ENCODE measurements around the gene MBTPS1. TPM values are rescaled to one million over a fixed set of nuclear protein-coding genes. Genes with fewer than 3 reads are reported as not detected.

Gene MBTPS1
- total and polyA plus RNA-seq, 7 donors, result 13.6 to 83.6 (median 69.3) TPM

- DNase-seq, result no peak
- no peak for TF ChIP-seq POLR2AphosphoS5 (IDR thresholded peaks at IDR 0.05)
- no peak for TF ChIP-seq EP300 (IDR thresholded peaks at IDR 0.05)
- TF ChIP-seq CTCF (IDR thresholded peaks at IDR 0.05), result no peak
- no peak for TF ChIP-seq POLR2A (IDR thresholded peaks at IDR 0.05)
- H3K27me3 ChIP-seq, result no peaks in the 10 kb centered on the region
- WGBS, 2 donors, result 92 to 93% methylated on average over 7 of the region's 7 CpGs
- intact Hi-C loops (cut with DNase I), result no loop called here
- H3K27ac ChIP-seq, result no peak overlapping the region
- no peaks in the 10 kb centered on the region for H3K9me3 ChIP-seq
- H3K4me1 ChIP-seq, result no peaks in the 10 kb centered on the region
- H3K36me3 ChIP-seq, result no peaks in the 10 kb centered on the region
- H3K4me3 ChIP-seq, result no peak overlapping the region
These were observed 21.1 kb upstream of the MBTPS1 start for GRCh38 chr16:84137769-84138357.

DNA sequence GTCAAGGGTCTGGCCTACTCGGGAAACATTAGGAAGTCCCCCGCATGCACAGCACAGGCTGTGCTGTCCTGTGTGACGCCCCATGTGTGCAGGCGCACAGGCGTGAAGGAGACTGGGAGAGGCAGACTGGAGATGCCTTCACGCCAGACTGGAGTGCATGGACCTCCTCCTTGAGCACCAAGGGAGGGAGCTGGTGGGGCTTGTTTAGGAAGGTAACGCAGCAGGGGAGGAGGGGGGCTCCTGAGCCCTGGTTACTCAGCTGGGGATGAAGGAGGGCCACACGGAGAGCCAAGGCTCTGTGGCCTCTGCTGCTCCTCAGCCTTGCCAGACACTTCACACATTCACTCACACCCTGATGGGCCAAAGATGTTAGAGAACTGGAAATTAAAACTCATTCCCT lies 20.5 kb upstream of the MBTPS1 start:
- Histone ChIP-seq H3K36me3 (no peaks in the 10 kb centered on the region), H3K4me1 (no peaks in the 10 kb centered on the region), H3K4me3 (no peak overlapping the region), H3K27ac (no peak overlapping the region), H3K9me3 (no peaks in the 10 kb centered on the region), H3K27me3 (no peaks in the 10 kb centered on the region)
- no peak for DNase-seq
- no peak for TF ChIP-seq CTCF (IDR thresholded peaks at IDR 0.05)
- WGBS, 2 donors, result 91 to 93% methylated on average over 8 of the region's 8 CpGs
- intact Hi-C loops (cut with DNase I), result no loop called here

- intact Hi-C loops (cut with DNase I), result no loop called here
- DNase-seq, result no peak
- TF ChIP-seq CTCF (IDR thresholded peaks at IDR 0.05) (no peak), POLR2AphosphoS5 (IDR thresholded peaks at IDR 0.05) (no peak), EP300 (IDR thresholded peaks at IDR 0.05) (no peak), POLR2A (IDR thresholded peaks at IDR 0.05) (no peak)
- 92 to 95% methylated on average over 11 of the region's 11 CpGs for WGBS, 2 donors
- Histone ChIP-seq H3K4me1 (no peaks in the 10 kb centered on the region), H3K4me3 (no peak overlapping the region), H3K27ac (no peak overlapping the region), H3K27me3 (no peaks in the 10 kb centered on the region), H3K36me3 (no peaks in the 10 kb centered on the region), H3K9me3 (no peaks in the 10 kb centered on the region)
These were observed 19.8 kb upstream of the MBTPS1 start for GRCh38 chr16:84136331-84137125.

DNA sequence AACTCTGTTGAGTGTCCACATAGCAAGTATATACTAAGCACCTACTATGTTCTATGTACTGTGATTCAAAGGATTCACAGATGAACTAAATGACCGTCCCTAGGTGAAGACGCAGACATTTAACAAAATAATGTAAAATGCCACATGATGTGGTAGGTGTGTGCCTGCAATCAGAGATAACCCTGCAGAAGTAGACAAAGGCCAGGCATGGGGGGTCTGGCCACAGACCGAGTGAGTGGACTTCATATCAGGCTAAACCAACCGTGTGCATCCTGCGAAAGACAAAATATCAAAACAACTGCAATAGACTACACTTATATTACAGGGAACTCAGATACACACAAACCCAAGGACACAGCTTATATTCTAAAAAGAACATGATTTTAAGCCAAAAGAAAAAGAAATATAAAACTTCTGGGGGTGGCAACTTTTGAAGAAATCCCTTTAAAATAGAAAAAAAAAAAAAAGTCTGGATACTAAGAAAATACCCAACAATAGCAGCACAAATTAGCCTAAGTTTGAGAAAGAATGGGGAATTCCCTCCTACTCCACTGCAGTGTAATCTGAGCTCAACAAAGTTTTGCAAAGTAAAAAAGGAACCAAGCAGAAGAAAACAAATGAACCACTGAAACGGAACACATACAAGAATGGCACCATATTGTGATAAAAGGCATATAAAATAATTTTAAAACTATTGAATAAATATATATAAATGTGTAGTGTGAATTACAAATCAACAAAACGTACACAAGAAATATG lies 16.0 kb upstream of the MBTPS1 start:
- Histone ChIP-seq H3K36me3 (peaks cover 0 to 32% (median 9%) of the 10 kb centered on the region in 4 donors), H3K4me3 (no peak overlapping the region), H3K27ac (no peak overlapping the region), H3K27me3 (no peaks in the 10 kb centered on the region), H3K9me3 (no peaks in the 10 kb centered on the region), H3K4me1 (no peaks in the 10 kb centered on the region)
- no peak for DNase-seq
- WGBS, 2 donors, result 90 to 93% methylated on average over 7 of the region's 7 CpGs
- TF ChIP-seq CTCF (IDR thresholded peaks at IDR 0.05) (no peak), EP300 (IDR thresholded peaks at IDR 0.05) (no peak)
- intact Hi-C loops (cut with DNase I), result no loop called here
